Astrocyte of the spinal cord (primary cell): ENCODE data around the gene TRIM51G.
"Not testable (repeated sequence)": the region's sequence is repeated elsewhere in the genome, so short reads cannot be mapped to it uniquely, and the experiment has no call there.

Source experiments
- DNase-seq: peaks from one replicate; pipeline ENCODE4 v3.0.0; 2011; ENCODE audit warnings: low read depth, low spot score
- H3K4me3 ChIP-seq: 2 replicates; pipeline ENCODE4 v1.5.1; 2011; ENCODE audit warnings: low read depth, mild to moderate bottlenecking, low read length, moderate library complexity
- in situ Hi-C: cut with HindIII; loops from 2 replicates; pipeline ENCODE4 v1.10.0; 2017; ENCODE audit warnings: low sequenced_read_pairs

The TRIM51G gene, protein sequence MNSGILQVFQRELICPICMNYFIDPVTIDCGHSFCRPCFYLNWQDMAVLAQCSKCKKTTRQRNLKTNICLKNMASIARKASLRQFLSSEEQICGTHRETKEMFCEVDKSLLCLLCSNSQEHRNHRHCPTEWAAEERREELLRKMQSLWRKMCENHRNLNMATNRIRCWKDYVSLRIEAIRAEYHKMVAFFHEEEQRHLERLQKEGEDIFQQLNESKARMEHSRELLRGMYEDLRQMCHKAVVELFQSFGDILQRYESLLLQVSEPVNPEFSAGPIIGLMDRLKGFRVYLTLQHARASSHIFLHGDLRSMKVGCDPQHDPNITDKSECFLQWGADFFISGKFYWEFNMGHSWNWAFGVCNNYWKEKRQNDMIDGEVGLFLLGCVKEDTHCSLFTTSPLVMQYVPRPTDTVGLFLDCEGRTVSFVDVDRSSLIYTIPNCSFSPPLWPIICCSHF

DNA sequence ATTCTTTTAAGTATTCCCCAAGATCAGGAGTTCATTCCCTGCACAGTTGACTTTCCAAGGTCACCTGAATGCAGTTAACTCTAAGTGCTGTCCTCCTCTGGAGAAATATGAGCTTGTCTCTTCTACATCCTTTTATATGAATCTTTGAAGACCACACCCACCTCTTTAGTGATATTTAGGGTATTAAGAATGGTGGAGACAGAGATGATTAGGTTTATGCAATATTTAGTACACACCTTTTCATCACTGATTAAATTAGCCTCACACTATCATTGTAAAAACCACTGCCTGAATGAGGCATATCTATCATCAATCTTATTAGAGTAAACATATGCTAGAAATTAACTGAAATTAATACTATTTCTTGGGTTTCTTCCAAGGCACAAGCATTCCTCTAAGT is at the start of gene TRIM51G:
TSS of gene TRIM51G (minus strand) at position 101 of the 400 bp plus-strand sequence. CDS start 2,190 bp downstream, outside the sequence.
- DNase-seq, in situ Hi-C loops, H3K4me3 ChIP-seq: not testable (repeated sequence)

DNA sequence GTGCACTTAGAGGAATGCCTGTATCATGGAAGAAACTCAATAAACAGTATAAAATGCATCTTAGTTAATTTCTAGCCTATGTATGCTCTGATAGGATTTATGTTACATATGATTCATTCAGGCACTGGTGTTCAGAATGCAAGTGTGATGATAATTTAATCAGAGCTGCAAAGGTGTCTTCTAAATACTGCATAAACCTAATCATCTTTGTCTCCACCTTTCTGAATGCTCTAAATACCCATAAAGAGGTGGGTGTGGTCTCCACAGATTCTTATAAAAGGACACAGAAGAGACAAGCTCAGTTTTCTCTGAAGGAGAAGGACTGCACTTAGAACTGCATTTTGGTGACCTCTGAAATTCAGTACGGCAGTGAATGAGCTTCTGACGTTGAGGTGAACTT is 44.8 kb upstream of the TRIM51G start, which contains the start of gene TRIM49B:
TSS of gene TRIM49B (plus strand) at position 301 of the 400 bp plus-strand sequence. CDS start 2,777 bp downstream, outside the sequence.
- H3K4me3 ChIP-seq, in situ Hi-C loops, DNase-seq: not testable (repeated sequence)

DNA sequence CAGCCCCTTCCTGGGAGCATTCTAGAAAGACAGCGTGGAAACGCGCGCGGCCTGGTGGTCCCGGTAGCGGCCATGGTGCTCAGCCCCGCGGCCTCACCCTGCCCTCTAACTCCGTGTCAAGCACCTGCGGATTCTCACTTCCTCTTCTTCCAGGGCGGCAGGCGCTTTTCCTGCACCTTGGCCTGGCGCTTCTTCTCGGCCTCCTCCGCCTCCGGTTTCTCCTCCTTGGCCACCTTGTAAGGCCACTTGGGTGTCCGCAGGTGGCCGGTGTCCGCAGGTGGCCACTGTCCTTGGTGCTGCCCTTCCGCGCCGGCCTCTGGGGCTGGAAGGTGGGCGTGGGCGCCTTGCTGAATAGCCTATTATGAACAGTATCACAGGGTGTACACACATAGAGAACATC is 15.1 kb downstream of the TRIM51G start:
- DNase-seq, H3K4me3 ChIP-seq, in situ Hi-C loops: not testable (repeated sequence)

DNA sequence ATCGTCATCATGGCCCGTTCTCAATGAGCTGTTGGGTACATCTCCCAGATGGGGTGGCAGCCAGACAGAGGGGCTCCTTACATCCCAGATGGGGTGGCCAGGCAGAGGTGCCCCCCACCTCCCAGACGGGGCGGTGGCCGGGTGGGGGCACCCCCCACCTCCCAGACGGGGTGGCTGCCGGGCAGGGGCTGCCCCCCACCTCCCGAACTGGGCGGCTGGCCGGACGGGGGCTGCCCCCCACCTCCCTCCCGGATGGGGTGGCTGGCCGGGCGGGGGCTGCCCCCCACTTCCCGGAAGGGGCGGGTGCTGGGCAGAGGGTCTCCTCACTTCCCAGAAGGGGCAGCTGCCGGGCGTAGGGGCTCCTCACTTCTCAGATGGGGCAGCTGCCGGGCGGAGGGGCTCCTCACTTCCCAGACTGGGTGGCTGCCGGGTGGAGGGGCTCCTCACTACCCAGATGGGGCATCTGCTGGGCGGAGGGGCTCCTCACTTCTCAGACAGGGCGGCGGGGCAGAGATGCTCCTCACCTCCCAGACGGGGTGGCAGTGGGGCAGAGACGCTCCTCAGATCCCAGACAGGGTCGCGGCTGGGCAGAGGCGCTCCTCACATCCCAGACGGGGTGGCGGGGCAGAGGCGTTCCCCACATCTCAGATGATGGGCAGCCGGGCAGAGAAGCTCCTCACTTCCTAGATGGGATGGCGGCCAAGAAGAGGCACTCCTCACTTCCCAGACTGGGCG is 28.2 kb downstream of the TRIM51G start:
- in situ Hi-C loops = not testable (repeated sequence)

DNA sequence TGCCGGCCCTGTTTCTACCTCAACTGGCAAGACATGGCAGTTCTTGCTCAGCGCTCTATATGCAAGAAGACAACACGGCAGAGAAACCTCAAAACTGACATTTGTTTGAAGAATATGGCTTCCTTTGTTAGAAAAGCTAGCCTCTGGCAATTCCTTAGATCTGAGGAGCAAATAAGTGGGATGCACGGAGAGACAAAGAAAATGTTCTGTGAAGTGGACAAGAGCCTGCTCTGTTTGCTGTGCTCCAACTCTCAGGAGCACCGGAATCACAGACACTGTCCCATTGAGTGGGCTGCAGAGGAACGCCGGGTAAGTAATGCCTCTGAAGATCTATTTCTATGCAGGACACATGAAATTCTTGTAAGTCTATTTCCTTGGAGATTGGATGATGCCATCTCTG is 37.9 kb downstream of the TRIM51G start:
- H3K4me3 ChIP-seq, in situ Hi-C loops, DNase-seq: not testable (repeated sequence)

More for the DNA sequence above, 28.2 kb downstream of the TRIM51G start:
- not testable (repeated sequence) for H3K4me3 ChIP-seq, DNase-seq
